HepG2 (cell line): ENCODE measurements around the gene PPP1R14D. TPM values are rescaled to one million over a fixed set of nuclear protein-coding genes. Genes with fewer than 3 reads are reported as not detected.

Experiments used
- GABPA ChIP-seq, 2 experiments: IDR thresholded peaks; 2 replicates each; pipeline ENCODE4 v1.6.1; 2011 to 2016; ENCODE audit warnings: low read depth in 2 of 2, low read length in 1 of 2, missing biosample characterization in 1 of 2, missing genetic modification characterization in 1 of 2
- GPN1 ChIP-seq: sonication (generic); formaldehyde crosslinking; IDR thresholded peaks from 2 replicates; pipeline ENCODE4 v1.5.1; 2020; ENCODE audit warnings: missing genetic modification reagents, borderline replicate concordance
- MXD1 ChIP-seq: sonication (generic); formaldehyde crosslinking; IDR thresholded peaks from 2 replicates; pipeline ENCODE4 v1.4.0; 2020; ENCODE audit warnings: mild to moderate bottlenecking, missing genetic modification reagents
- NCOA2 ChIP-seq: sonication (generic); formaldehyde crosslinking; IDR thresholded peaks from 2 replicates; pipeline ENCODE4 v1.8.0; 2022; ENCODE audit warnings: inconsistent platforms
- RXRB ChIP-seq: IDR thresholded peaks from 2 replicates; pipeline ENCODE4 v1.6.1; 2016; ENCODE audit warnings: borderline replicate concordance, missing genetic modification reagents, missing compliant biosample characterization
- STAG1 ChIP-seq: sonication (generic); formaldehyde crosslinking; IDR thresholded peaks from 2 replicates; pipeline ENCODE4 v1.4.0; 2020; ENCODE audit warnings: missing genetic modification reagents
- TBX2 ChIP-seq: sonication (generic); formaldehyde crosslinking; IDR thresholded peaks from 2 replicates; pipeline ENCODE4 v1.5.0; 2020; ENCODE audit warnings: missing genetic modification reagents, mild to moderate bottlenecking, borderline replicate concordance
- TFDP1 ChIP-seq: IDR thresholded peaks from 2 replicates; pipeline ENCODE4 v1.6.1; 2016; ENCODE audit warnings: missing compliant biosample characterization, missing genetic modification reagents, borderline replicate concordance
- ZNF274 ChIP-seq: sonication (generic); formaldehyde crosslinking; IDR thresholded peaks from 2 replicates; pipeline ENCODE4 v1.5.1; 2020; ENCODE audit warnings: mild to moderate bottlenecking, missing genetic modification reagents
- ZNF414 ChIP-seq: sonication (generic); formaldehyde crosslinking; IDR thresholded peaks from 2 replicates; pipeline ENCODE4 v1.5.0; 2020; ENCODE audit warnings: missing genetic modification reagents
- ZNF878 ChIP-seq: sonication (generic); formaldehyde crosslinking; IDR thresholded peaks from 2 replicates; pipeline ENCODE4 v1.8.1; 2023; ENCODE audit warnings: mild to moderate bottlenecking, missing genetic modification reagents, moderate library complexity
- polyA plus RNA-seq, 8 experiments: library from polyadenylated mRNA; depleted of rRNA in 3 of 8; stranded (reverse) in 7 of 8; unstranded in 1 of 8; fragments of >200 nt; fragmentation: Illumina TruSeq in 4 of 8; extraction: Trizol in 4 of 8; gene quantifications; 2 replicates each; pipeline versions ENCODE4 v1.2.1 to v1.2.3, GENCODE V29; 2011 to 2016; ENCODE audit warnings: low read depth in 4 of 8, missing spikeins in 1 of 8, mixed read lengths in 1 of 8; ENCODE audit not compliant: insufficient read depth in 1 of 8
- total RNA-seq, 5 experiments: library from RNA; depleted of rRNA; stranded (reverse); fragments of >200 nt; fragmentation: Illumina TruSeq; extraction: Trizol; gene quantifications; 2 replicates each; pipeline ENCODE4 v1.2.3, GENCODE V29; 2016; ENCODE audit warnings: low read depth in 1 of 5

The PPP1R14D gene
- total and polyA plus RNA-seq, 2 of the 13 experiments (the other 11 are each of a cell fraction or from before 2014, with no cell fraction given) = 0.53 to 0.55 TPM

GRCh38 chr15:40808861-40809450 is 19.6 kb downstream of the PPP1R14D start (continued):
- TF ChIP-seq GPN1 (CRISPR knock-in tag) (no peak), ZNF414 (CRISPR knock-in tag) (no peak), TFDP1 (CRISPR knock-in tag) (no peak), MXD1 (CRISPR knock-in tag) (no peak), STAG1 (CRISPR knock-in tag) (no peak), RXRB (CRISPR knock-in tag) (no peak), ZNF274 (CRISPR knock-in tag) (no peak), NCOA2 (CRISPR knock-in tag) (no peak), TBX2 (CRISPR knock-in tag) (no peak), ZNF878 (CRISPR knock-in tag) (no peak), GABPA (IDR thresholded peaks at IDR 0.05; ENCODE audit: low read depth, low read length) (no peak), GABPA (CRISPR knock-in tag; IDR thresholded peaks at IDR 0.05; ENCODE audit: low read depth) (no peak)
